ENCODE data around the gene TMEM132C.

DNA sequence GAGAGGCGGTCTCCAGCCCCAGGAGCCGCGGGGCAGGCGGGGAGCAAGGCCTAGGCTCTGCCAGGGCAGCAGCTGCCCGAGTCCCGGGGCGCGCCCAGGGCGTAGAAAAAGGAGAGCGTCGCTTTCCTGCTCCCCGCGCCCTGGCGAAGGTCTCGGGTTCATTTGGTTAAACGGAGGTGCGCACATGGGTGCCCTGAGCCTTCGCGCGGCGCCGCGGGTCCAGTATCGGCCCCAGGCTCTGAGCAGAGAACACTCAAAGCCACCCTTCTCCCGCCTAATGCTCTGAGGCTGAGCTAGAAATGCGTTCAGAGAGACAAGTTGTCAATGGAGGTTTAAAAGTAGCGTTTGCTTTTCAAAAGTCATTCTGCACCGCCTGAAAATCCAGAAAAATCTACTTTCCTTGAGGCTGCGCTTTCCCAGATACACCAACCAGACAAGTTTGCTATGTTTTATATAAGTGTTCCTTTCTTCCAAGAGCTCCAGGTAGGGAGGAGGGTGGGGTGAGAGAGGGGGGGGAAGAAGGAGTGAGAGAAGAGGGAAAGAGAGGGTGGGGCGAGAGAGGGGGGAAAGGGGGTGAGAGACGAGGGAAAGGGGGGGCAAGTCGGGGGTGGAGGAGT lies 1.5 kb downstream of the TMEM132C start:
- TF ChIP-seq, protein P1, sequence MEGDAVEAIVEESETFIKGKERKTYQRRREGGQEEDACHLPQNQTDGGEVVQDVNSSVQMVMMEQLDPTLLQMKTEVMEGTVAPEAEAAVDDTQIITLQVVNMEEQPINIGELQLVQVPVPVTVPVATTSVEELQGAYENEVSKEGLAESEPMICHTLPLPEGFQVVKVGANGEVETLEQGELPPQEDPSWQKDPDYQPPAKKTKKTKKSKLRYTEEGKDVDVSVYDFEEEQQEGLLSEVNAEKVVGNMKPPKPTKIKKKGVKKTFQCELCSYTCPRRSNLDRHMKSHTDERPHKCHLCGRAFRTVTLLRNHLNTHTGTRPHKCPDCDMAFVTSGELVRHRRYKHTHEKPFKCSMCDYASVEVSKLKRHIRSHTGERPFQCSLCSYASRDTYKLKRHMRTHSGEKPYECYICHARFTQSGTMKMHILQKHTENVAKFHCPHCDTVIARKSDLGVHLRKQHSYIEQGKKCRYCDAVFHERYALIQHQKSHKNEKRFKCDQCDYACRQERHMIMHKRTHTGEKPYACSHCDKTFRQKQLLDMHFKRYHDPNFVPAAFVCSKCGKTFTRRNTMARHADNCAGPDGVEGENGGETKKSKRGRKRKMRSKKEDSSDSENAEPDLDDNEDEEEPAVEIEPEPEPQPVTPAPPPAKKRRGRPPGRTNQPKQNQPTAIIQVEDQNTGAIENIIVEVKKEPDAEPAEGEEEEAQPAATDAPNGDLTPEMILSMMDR (IDR thresholded peaks at IDR 0.05; ENCODE audit: insufficient read depth, low read length), result no peak
- TF ChIP-seq, protein P2, sequence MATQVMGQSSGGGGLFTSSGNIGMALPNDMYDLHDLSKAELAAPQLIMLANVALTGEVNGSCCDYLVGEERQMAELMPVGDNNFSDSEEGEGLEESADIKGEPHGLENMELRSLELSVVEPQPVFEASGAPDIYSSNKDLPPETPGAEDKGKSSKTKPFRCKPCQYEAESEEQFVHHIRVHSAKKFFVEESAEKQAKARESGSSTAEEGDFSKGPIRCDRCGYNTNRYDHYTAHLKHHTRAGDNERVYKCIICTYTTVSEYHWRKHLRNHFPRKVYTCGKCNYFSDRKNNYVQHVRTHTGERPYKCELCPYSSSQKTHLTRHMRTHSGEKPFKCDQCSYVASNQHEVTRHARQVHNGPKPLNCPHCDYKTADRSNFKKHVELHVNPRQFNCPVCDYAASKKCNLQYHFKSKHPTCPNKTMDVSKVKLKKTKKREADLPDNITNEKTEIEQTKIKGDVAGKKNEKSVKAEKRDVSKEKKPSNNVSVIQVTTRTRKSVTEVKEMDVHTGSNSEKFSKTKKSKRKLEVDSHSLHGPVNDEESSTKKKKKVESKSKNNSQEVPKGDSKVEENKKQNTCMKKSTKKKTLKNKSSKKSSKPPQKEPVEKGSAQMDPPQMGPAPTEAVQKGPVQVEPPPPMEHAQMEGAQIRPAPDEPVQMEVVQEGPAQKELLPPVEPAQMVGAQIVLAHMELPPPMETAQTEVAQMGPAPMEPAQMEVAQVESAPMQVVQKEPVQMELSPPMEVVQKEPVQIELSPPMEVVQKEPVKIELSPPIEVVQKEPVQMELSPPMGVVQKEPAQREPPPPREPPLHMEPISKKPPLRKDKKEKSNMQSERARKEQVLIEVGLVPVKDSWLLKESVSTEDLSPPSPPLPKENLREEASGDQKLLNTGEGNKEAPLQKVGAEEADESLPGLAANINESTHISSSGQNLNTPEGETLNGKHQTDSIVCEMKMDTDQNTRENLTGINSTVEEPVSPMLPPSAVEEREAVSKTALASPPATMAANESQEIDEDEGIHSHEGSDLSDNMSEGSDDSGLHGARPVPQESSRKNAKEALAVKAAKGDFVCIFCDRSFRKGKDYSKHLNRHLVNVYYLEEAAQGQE (IDR thresholded peaks at IDR 0.05; ENCODE audit: insufficient replicate concordance, low read depth), result no peak
- TF ChIP-seq SPI1 (IDR thresholded peaks at IDR 0.05; ENCODE audit: borderline replicate concordance, low read depth) (no peak), POLR2AphosphoS5 (IDR thresholded peaks at IDR 0.05; ENCODE audit: low read depth) (no peak)

Data from HL-60 (cell line).